Kidney tubule cell (primary cell): Measurements from ENCODE around the gene IQSEC1.
A peak's percentile ranks its signal among the peaks of the same experiment; 100 is the strongest.

ENCODE experiments used
- DNase-seq: peaks from one replicate; pipeline ENCODE4 v3.0.0-alpha.2; 2018; ENCODE audit warnings: low spot score

Gene IQSEC1

DNA sequence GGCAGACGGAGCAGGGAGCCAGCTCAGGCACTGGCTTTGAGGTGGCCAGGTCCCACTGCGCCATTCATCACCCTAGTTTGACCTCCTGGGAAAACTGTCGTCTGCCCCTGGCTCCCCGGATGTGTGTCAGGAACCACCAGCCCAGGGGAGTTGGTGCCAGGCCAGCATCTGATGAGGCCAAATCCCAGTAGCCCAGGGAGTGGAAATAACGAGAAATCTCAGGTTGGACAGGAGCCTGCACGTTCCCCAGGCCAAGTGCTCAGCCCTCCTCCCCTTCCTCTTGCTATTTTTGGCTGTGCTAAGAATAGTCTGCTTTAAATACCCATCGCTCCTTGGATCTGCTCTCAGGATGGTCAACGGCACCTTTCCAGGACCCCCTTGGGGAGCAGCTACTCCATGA, 138.8 kb downstream of the IQSEC1 start:
- peak; percentile 18 for DNase-seq

- no peak for DNase-seq
Observed at GRCh38 chr3:12933901-12934300, 139.3 kb downstream of the IQSEC1 start.

DNA sequence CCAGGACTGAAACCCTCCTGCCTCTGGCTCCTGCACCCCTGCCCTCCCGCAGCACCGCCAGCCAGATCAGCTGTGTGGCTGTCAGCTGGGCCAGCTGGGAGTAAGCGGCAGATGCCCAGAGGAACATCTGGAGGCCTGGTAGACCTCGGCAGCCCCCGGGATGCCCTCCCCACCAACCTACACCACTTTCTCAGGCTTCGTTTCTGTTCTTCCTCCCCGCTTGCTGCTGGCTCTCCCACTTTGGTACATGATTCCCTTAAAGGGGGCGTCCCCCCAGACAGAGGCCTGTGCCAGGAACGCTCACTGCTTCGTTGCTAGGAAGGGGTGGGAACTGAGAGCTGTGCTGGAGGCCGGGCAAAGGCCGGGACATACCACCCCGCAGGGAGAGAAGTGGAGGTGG, 140.5 kb downstream of the IQSEC1 start:
- no peak for DNase-seq

GRCh38 chr3:12932347-12932746, 140.9 kb downstream of the IQSEC1 start:
- DNase-seq: peak; percentile 24

- DNase-seq: no peak
Observed at GRCh38 chr3:12931273-12931905, 141.8 kb downstream of the IQSEC1 start.

DNA sequence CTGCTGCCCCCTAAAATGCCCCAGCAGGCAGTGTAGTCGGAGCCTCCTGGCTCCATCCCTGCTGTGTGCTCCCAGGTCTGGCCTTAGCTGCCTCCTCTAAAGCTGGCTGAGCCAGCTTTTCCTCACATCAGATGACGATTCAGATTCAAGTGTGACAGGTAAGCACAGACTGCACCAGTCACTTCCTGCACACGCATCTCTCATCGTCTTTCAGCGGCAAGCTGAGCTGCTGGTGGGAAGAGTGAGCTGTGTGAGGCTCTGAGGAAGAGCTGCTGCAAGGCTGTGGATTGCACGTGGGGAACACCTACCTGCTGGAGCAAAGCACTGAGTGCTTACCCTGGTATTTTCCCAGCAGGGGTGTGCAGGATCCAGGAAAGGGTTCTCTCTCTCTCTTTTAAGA, 143.4 kb downstream of the IQSEC1 start:
- DNase-seq: no peak

GRCh38 chr3:12926660-12927059, 146.6 kb downstream of the IQSEC1 start:
- no peak for DNase-seq

GRCh38 chr3:12925648-12926047, 147.6 kb downstream of the IQSEC1 start:
- no peak for DNase-seq

DNA sequence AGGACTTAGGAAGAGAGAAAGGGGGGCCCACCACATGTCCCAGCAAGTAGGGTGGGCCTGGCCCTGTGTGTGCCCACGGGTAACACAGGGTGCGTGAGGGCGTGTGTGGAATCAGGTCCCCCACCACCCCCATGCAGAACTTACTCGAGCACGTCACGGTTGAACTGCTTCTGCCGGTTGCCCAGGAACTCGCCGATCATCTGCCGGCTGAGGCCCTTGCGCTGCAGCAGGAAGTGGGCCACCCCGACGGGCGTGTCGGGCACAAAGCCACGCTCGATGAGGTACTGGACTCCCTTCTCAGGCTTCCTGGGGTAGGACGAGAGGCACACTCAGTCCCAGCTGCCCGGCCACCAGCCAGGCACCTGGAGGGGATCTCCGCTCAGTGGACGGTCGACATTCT, 148.8 kb downstream of the IQSEC1 start:
- DNase-seq: no peak

DNA sequence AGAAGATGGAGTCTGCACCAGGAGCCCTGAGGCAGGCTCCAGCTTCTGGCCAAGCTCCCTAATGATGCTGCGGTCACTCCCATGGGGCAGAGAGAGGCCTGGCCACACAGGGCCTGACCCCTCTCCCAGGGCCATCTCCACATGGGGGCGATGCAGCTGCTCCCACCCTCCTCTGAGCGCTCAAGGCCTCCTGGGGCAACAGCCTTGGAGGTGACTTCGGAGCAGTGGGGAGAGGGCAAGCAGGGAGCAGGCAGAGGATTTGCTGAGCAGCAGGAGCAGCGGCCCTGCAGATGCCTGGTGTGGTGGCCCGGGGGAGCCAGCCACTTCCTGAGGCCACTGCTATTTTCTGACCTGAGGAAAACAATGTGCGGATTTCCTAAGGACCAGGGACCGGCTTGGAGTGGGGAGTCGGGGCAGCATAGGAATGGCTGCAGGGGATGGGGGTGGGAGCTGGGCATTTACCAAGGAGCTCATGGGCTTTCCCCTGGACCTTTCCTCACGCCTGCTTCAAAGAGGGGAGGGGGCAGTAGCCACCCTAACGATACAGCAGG, 150.3 kb downstream of the IQSEC1 start:
- DNase-seq: no peak

- no peak for DNase-seq
Observed at GRCh38 chr3:12922306-12922705, 150.9 kb downstream of the IQSEC1 start.

GRCh38 chr3:12921736-12922135, 151.5 kb downstream of the IQSEC1 start:
- DNase-seq: no peak

DNA sequence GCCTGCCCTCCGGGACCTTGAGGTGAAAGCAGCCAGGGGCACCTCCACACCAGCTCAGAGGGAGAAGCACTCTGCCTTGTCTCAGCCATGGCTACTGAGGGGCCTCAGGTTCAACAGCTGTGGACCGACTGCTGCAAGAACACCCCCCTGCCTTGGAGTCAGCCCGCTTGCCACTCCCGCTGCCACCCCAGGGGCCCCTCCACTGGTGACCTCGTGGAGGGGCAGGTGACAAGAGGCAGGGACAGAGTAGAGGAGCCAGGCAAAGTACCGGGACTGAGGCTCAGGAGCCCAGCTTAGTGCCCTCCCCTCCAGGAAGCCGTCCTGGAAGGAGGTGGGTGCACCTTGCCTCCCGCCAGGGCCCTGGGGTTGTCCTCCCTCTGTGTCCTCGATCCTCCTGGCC, 152.3 kb downstream of the IQSEC1 start:
- DNase-seq: no peak

DNA sequence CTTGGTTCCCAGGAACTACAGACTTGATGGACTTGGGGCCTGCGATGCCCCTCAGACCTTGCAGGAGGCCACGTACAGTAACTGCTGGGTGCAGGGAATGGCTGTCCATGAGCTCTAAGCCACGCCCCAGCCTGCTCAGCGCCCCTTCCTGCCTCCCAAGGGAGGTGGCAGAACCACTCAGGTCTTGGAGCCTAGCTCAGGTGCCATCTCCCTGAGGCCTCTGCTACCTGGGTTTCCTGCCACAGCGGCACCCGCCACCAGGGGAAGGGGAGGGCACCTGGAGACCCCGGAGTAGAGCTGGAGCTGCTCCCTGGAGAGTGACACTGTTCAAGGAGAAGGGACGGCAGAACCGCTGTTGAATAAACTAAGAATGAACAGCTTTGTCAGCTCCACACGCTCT, 154.0 kb downstream of the IQSEC1 start:
- DNase-seq: no peak

GRCh38 chr3:12918231-12918630, 155.0 kb downstream of the IQSEC1 start:
- no peak for DNase-seq

GRCh38 chr3:12916159-12916558, 157.1 kb downstream of the IQSEC1 start:
- DNase-seq: no peak

GRCh38 chr3:12914088-12914487, 159.1 kb downstream of the IQSEC1 start:
- DNase-seq: no peak

- DNase-seq: no peak
Observed at GRCh38 chr3:12911881-12912415, 161.3 kb downstream of the IQSEC1 start.

DNA sequence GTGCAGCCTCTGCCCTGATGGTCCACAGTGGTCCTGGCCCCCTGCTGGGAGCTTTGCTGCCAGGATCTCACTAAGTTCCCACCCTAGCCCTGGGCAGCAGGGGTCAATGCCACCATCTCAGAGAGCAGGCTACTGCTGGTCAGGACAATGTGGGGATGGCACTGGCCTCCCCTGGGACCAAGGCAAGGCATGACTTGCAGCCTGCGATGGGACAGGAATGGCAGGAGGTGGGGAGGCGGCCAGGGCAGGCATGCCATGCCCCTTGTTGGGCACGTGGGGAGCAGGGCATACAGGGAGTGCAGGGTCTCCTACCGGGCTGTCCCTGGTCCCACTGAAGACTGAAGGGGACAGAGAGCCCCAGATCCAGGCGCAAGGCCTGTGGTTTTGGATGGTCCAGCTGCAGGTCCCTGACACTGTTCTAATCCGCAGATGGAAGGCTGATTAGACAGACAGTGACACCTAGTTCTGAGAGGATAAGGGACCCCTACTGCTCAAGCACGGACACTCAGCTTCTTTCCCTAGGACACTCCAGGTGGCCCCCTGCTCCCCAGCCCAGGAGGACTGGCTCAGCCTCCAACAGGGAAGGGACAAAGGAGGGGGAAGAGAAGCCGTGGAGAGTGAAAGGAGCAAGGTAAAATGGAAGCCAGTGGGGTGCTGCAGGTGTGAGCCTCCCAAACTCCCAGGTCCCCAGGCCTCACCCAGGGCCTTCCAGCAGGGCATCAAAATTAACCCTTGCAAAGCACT, 162.7 kb downstream of the IQSEC1 start:
- DNase-seq: no peak

- DNase-seq: no peak
Observed at GRCh38 chr3:12909710-12910109, 163.5 kb downstream of the IQSEC1 start.

GRCh38 chr3:12908859-12909258, 164.4 kb downstream of the IQSEC1 start:
- no peak for DNase-seq

DNA sequence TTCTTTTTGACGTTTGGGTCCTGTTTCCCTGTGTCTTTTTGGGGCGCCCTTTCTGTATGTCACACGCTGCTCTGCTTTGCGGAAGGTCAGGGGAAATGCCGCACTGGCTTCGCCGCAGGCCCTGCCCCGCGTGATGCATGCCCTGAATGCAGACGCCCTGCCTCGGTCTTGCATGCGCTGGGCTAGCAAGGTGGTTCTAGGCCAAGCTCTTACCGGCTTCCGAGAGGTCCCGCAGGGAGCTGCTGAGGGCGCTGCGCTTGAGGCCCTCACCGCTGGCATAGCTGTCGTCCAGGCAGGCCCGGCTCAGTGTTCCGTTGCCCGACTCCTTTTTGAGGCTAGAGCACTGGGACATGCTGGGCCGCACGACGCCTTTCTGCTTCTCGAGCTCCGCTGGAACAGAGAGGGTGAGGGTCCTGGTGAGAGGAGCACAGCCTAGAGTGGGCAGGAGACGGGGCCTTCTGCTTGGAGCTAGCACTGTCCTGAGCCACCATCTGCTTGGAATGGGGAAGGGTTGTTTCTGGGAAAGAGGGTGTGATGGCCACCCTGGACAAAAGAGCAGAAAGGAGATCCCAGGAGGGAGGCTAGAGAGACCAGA, 165.0 kb downstream of the IQSEC1 start:
- no peak for DNase-seq

- no peak for DNase-seq
Observed at GRCh38 chr3:12907729-12908128, 165.5 kb downstream of the IQSEC1 start.
